H1 (cell line): Measurements from ENCODE around the gene FBXW10B. TPM values are rescaled to one million over a fixed set of nuclear protein-coding genes. Genes with fewer than 3 reads are reported as not detected.

ENCODE experiments used
- CTCF ChIA-PET: fragments of 300-600 bp; sonication (Branson Sonifier 250); formaldehyde crosslinking; loops from one replicate; lab custom pipeline; 2021; ENCODE audit not compliant: partially characterized antibody; lab: Charles Lee
- POLR2A ChIA-PET: fragments of 300-600 bp; sonication (Branson Sonifier 250); formaldehyde crosslinking; loops from one replicate; lab custom pipeline; 2021; ENCODE audit warnings: inconsistent platforms; ENCODE audit not compliant: partially characterized antibody; lab: Charles Lee
- DNase-seq, 2 experiments: peaks; one replicate each; pipeline versions ENCODE4 v3.0.0 to v3.0.0-alpha.2; 2010 to 2022; ENCODE audit warnings: low spot score in 2 of 2, low read depth in 1 of 2, mixed read lengths in 1 of 2
- FAIRE-seq: peaks from 2 replicates; lab custom pipeline; 2011; peaks lifted over from hg19 to GRCh38; lab: Jason Lieb, UNC
- H2AFZ ChIP-seq: 2 replicates; pipeline ENCODE4 v1.8.1; 2012; ENCODE audit warnings: low read length, inconsistent platforms
- H2AK5ac ChIP-seq: 2 replicates; pipeline ENCODE4 v1.6.1; 2013; ENCODE audit warnings: low read depth, low read length
- H2BK120ac ChIP-seq: replicated peaks from 2 replicates; pipeline ENCODE3; 2013; ENCODE audit warnings: low read depth, low read length, inconsistent platforms
- H2BK12ac ChIP-seq: 2 replicates; pipeline ENCODE4 v1.6.1; 2013; ENCODE audit warnings: low read depth, low read length
- H2BK15ac ChIP-seq: 2 replicates; pipeline ENCODE4 v1.6.1; 2013; ENCODE audit warnings: low read length
- H2BK20ac ChIP-seq: 2 replicates; pipeline ENCODE4 v1.6.1; 2013; ENCODE audit warnings: low read length
- H2BK5ac ChIP-seq: 2 replicates; pipeline ENCODE4 v1.6.1; 2013; ENCODE audit warnings: low read depth, low read length
- H3K14ac ChIP-seq: 2 replicates; pipeline ENCODE4 v1.6.1; 2013; ENCODE audit warnings: inconsistent platforms; ENCODE audit not compliant: insufficient read length
- H3K18ac ChIP-seq: 2 replicates; pipeline ENCODE4 v1.6.1; 2013; ENCODE audit warnings: low read length; ENCODE audit errors: extremely low read depth
- H3K23ac ChIP-seq: 2 replicates; pipeline ENCODE4 v1.6.1; 2013; ENCODE audit warnings: inconsistent platforms; ENCODE audit not compliant: insufficient read length
- H3K23me2 ChIP-seq: 2 replicates; pipeline ENCODE4 v1.6.1; 2013; ENCODE audit warnings: low read depth, low read length
- H3K27ac ChIP-seq: 2 replicates; pipeline ENCODE4 v1.6.1; 2011; ENCODE audit warnings: low read depth, low read length, inconsistent platforms
- H3K27me3 ChIP-seq, 4 experiments: replicated peaks in 1 of 4; 1 replicate in 1 of 4; 2 replicates in 3 of 4; pipeline versions ENCODE4 v1.6.1 to v1.8.1; 2011 to 2013; ENCODE audit warnings: low read length in 3 of 4, mild to moderate bottlenecking in 3 of 4, inconsistent platforms in 2 of 4, mixed read lengths in 2 of 4, moderate library complexity in 1 of 4; ENCODE audit not compliant: control insufficient read depth in 3 of 4, insufficient read depth in 3 of 4; ENCODE audit errors: extremely low read depth in 1 of 4
- H3K36me3 ChIP-seq, 4 experiments: 2 replicates each; pipeline versions ENCODE4 v1.6.1 to v1.8.1; 2011 to 2013; ENCODE audit warnings: mild to moderate bottlenecking in 4 of 4, low read length in 3 of 4, moderate library complexity in 2 of 4, control low read depth in 1 of 4, inconsistent platforms in 1 of 4; ENCODE audit not compliant: insufficient read depth in 4 of 4, control insufficient read depth in 2 of 4
- H3K4ac ChIP-seq: replicated peaks from 2 replicates; pipeline ENCODE3; 2013; ENCODE audit warnings: low read length, low read depth, mixed read lengths, inconsistent platforms; ENCODE audit not compliant: insufficient read length
- H3K4me1 ChIP-seq, 4 experiments: replicated peaks in 1 of 4; 1 replicate in 1 of 4; 2 replicates in 3 of 4; pipeline versions ENCODE4 v1.6.1 to v1.8.1; 2011 to 2013; ENCODE audit warnings: low read length in 3 of 4, inconsistent platforms in 2 of 4, mixed read lengths in 1 of 4; ENCODE audit not compliant: insufficient read depth in 4 of 4, control insufficient read depth in 3 of 4
- H3K4me2 ChIP-seq, 2 experiments: 2 replicates each; pipeline versions ENCODE4 v1.6.1 to v1.8.1; 2011 to 2013; ENCODE audit warnings: low read depth in 2 of 2, low read length in 2 of 2, control low read depth in 1 of 2, inconsistent platforms in 1 of 2, mild to moderate bottlenecking in 1 of 2; ENCODE audit not compliant: insufficient read depth in 1 of 2
- H3K4me3 ChIP-seq, 4 experiments: fragments of 200-600, 300-600 bp in 1 of 4; sonication (generic), shearing (Covaris generic), sonication (Bioruptor Twin) in 1 of 4; 2 replicates each; pipeline versions ENCODE4 v1.5.1 to v1.8.1; 2011 to 2016; ENCODE audit warnings: low read length in 4 of 4, low read depth in 3 of 4, control low read depth in 2 of 4, inconsistent platforms in 2 of 4, mild to moderate bottlenecking in 2 of 4, mixed read lengths in 1 of 4, moderate library complexity in 1 of 4; ENCODE audit not compliant: insufficient read depth in 2 of 4; ENCODE audit errors: extremely low read depth in 1 of 4
- H3K56ac ChIP-seq: replicated peaks from 2 replicates; pipeline ENCODE3; 2013; ENCODE audit warnings: low read depth, mild to moderate bottlenecking, mixed read lengths, low read length, inconsistent platforms; ENCODE audit not compliant: insufficient read length
- H3K79me1 ChIP-seq: 2 replicates; pipeline ENCODE4 v1.6.1; 2013; ENCODE audit warnings: low read depth, low read length, control low read depth
- H3K79me2 ChIP-seq, 2 experiments: 2 replicates each; pipeline versions ENCODE4 v1.6.1 to v1.8.1; 2012 to 2013; ENCODE audit warnings: low read length in 2 of 2, mild to moderate bottlenecking in 2 of 2, inconsistent platforms in 1 of 2; ENCODE audit not compliant: insufficient read depth in 2 of 2, control insufficient read depth in 1 of 2
- H3K9ac ChIP-seq, 4 experiments: replicated peaks in 1 of 4; 1 replicate in 1 of 4; 2 replicates in 3 of 4; pipeline versions ENCODE4 v1.6.1 to v1.8.1; 2011 to 2013; ENCODE audit warnings: low read depth in 3 of 4, low read length in 3 of 4, control low read depth in 2 of 4, mild to moderate bottlenecking in 2 of 4, moderate library complexity in 2 of 4, inconsistent platforms in 1 of 4; ENCODE audit errors: extremely low read depth in 1 of 4
- H3K9me3 ChIP-seq, 2 experiments: 2 replicates each; pipeline versions ENCODE4 v1.6.1 to v1.8.1; 2012 to 2013; ENCODE audit warnings: mild to moderate bottlenecking in 2 of 2, moderate library complexity in 2 of 2, control low read depth in 1 of 2, inconsistent platforms in 1 of 2, low read depth in 1 of 2, low read length in 1 of 2, mixed read lengths in 1 of 2; ENCODE audit not compliant: insufficient read depth in 2 of 2
- H4K20me1 ChIP-seq, 2 experiments: replicated peaks in 1 of 2; 2 replicates each; pipeline versions ENCODE3 to v1.8.1; 2011 to 2013; ENCODE audit warnings: inconsistent platforms in 2 of 2, low read length in 2 of 2, mild to moderate bottlenecking in 1 of 2; ENCODE audit not compliant: insufficient read depth in 2 of 2, control insufficient read depth in 1 of 2
- H4K5ac ChIP-seq: 2 replicates; pipeline ENCODE4 v1.6.1; 2013; ENCODE audit warnings: low read length, low read depth, mixed read lengths, inconsistent platforms; ENCODE audit not compliant: insufficient read length
- H4K8ac ChIP-seq: 2 replicates; pipeline ENCODE4 v1.8.0; 2013; ENCODE audit warnings: mild to moderate bottlenecking, moderate library complexity, low read length, inconsistent platforms; ENCODE audit not compliant: insufficient read depth; ENCODE audit errors: extremely low read depth
- H4K91ac ChIP-seq: replicated peaks from 2 replicates; pipeline ENCODE3; 2013; ENCODE audit warnings: low read length, mixed read lengths, inconsistent platforms; ENCODE audit not compliant: insufficient read length
- ASH2L ChIP-seq: fragments of 200-600, 300-600 bp; sonication (generic); IDR thresholded peaks from one replicate; pipeline ENCODE4 v1.7.1; 2017; ENCODE audit warnings: low read length
- BCL11A ChIP-seq, 2 experiments: IDR thresholded peaks; one replicate each; pipeline ENCODE4 v1.6.1; 2011; ENCODE audit warnings: low read depth in 2 of 2, low read length in 2 of 2, mild to moderate bottlenecking in 2 of 2
- CEBPB ChIP-seq: IDR thresholded peaks from 2 replicates; pipeline ENCODE4 v1.6.1; 2012; ENCODE audit warnings: low read depth, low read length
- EP300 ChIP-seq, 2 experiments: IDR thresholded peaks; 1 replicate in 1 of 2; 2 replicates in 1 of 2; pipeline ENCODE4 v1.6.1; 2011 to 2012; ENCODE audit warnings: low read depth in 2 of 2, low read length in 2 of 2, mild to moderate bottlenecking in 2 of 2, borderline replicate concordance in 1 of 2, inconsistent platforms in 1 of 2, moderate library complexity in 1 of 2
- HDAC6 ChIP-seq: IDR thresholded peaks from one replicate; pipeline ENCODE4 v1.7.1; 2012; ENCODE audit warnings: low read depth, mild to moderate bottlenecking, inconsistent platforms, low read length, moderate library complexity
- KDM5A ChIP-seq: fragments of 200-600 bp; IDR thresholded peaks from 2 replicates; pipeline ENCODE4 v1.7.1; 2012; ENCODE audit warnings: mild to moderate bottlenecking, low read length, inconsistent platforms, mixed read lengths
- RAD21 ChIP-seq, 2 experiments: IDR thresholded peaks in 1 of 2; conservative IDR thresholded peaks in 1 of 2; 2 replicates each; pipeline ENCODE4 v1.6.1; 2011; ENCODE audit warnings: low read depth in 2 of 2, low read length in 2 of 2, improper control_type of control experiment in 1 of 2, inconsistent platforms in 1 of 2, mild to moderate bottlenecking in 1 of 2, moderate library complexity in 1 of 2
- RBBP5 ChIP-seq: IDR thresholded peaks from 2 replicates; pipeline ENCODE4 v1.7.1; 2012; ENCODE audit warnings: low read depth, mild to moderate bottlenecking, inconsistent platforms, low read length, moderate library complexity, borderline replicate concordance
- SIRT6 ChIP-seq: IDR thresholded peaks from one replicate; pipeline ENCODE4 v1.7.1; 2012; ENCODE audit warnings: low read length, inconsistent platforms
- TBP ChIP-seq: IDR thresholded peaks from 2 replicates; pipeline ENCODE4 v1.6.1; 2011; ENCODE audit warnings: low read depth, low read length, improper control_type of control experiment
- TEAD4 ChIP-seq: IDR thresholded peaks from 2 replicates; pipeline ENCODE4 v1.6.1; 2012; ENCODE audit warnings: low read depth, low read length, inconsistent platforms, mixed read lengths
- WGBS, 2 experiments: shearing (Covaris generic) in 1 of 2; methylation state at CpG; one replicate each; pipeline versions ENCODE4 v1.1.6 to v1.1.7; 2013 to 2015; ENCODE audit warnings: low lambda C conversion rate in 2 of 2, mixed read lengths in 2 of 2, inconsistent platforms in 1 of 2, low coverage in 1 of 2, missing lambda C conversion rate in 1 of 2; ENCODE audit not compliant: insufficient replicate concordance in 2 of 2, insufficient coverage in 1 of 2, insufficient read length in 1 of 2; ENCODE audit errors: extremely low coverage in 1 of 2, missing lambda C conversion rate in 1 of 2; 5-methylcytosine and 5-hydroxymethylcytosine counted together
- polyA plus RNA-seq, 7 experiments: library from polyadenylated mRNA; depleted of rRNA in 3 of 7; stranded (reverse) in 5 of 7; unstranded in 2 of 7; fragments of >200 nt in 5 of 7; fragments of 200-250 nt in 2 of 7; gene quantifications; 1 replicate in 5 of 7; 2 replicates in 1 of 7; 4 replicates in 1 of 7; pipeline versions ENCODE4 v1.2.1 to v1.2.3, GENCODE V29; 2011 to 2013; ENCODE audit warnings: missing spikeins in 2 of 7, mixed read lengths in 2 of 7
- total RNA-seq: library from RNA; stranded (reverse); fragmentation: NEBNext Ultra II Directional; extraction: Animal tissue kit (Norgen Biotek cat#: 25700); gene quantifications from 2 replicates; pipeline ENCODE4 v1.2.1, GENCODE V29; 2021
- TF ChIP-seq, protein P1 (sequence below): IDR thresholded peaks from 2 replicates; pipeline ENCODE4 v1.6.1; 2012; ENCODE audit warnings: inconsistent platforms

Gene FBXW10B
- total and polyA plus RNA-seq, 2 of the 8 experiments (the other 6 are each of a cell fraction or from before 2014, with no cell fraction given) = 0.14 TPM; not detected in 1

DNA sequence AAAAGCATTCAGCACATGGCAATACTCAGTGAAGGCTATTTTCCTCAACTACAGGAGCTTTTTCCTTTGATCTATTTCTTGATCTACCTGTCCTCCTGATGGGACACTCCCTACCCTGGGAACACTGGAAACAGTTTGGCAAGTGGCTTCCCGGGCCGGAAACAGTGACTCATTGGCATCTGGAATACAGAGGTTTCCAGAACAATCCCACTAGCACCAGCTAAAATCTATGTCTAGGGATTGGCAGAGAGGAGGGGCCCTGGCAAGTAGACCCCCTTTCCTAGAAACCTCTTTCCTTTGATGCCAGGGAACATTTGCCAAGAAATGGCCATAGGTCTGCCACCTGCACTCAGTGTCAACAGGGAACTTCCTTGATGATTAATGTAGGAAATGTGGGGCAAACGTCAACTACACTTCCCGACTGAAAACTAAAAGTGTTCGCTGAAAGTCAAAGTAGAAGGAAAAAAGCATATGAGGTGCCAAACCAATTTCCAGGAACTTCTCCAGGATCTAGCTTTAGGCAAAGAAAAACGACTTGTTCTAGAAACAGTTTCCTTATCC lies 30.4 kb upstream of the FBXW10B start:
- POLR2A ChIA-PET = interaction anchor here (1.2 to 1.7 kb wide), 3 partner anchors 9 to 317 kb away, joined by 3 to 5 read pairs (median 3); no protein-coding TSS in a partner anchor
- 91% methylated on average over 6 of the region's 6 CpGs; no CpG with 5 or more reads in 1 of the 2 experiments for WGBS, 2 experiments
- DNase-seq (no peak), FAIRE-seq (no peak)
- no peak overlapping the region for H3K9ac ChIP-seq
- H2BK15ac ChIP-seq = no peak overlapping the region
- no peak overlapping the region for H3K4ac ChIP-seq
- no peak overlapping the region for H2AK5ac ChIP-seq
- H3K9me3 ChIP-seq = no peaks in the 10 kb centered on the region
- no peaks in the 10 kb centered on the region for H3K23me2 ChIP-seq
- no peak overlapping the region for H3K14ac ChIP-seq
- H3K56ac ChIP-seq = no peak overlapping the region
- no peak overlapping the region for H4K91ac ChIP-seq
- H3K18ac ChIP-seq = no peak overlapping the region
- no peak overlapping the region for H3K23ac ChIP-seq
- H4K8ac ChIP-seq = no peak overlapping the region
- no peaks in the 10 kb centered on the region; a peak in 1 of 8 replicates for H3K36me3 ChIP-seq
- no peak overlapping the region for H2BK20ac ChIP-seq
- H2AFZ ChIP-seq = no peak overlapping the region
- no peaks in the 10 kb centered on the region for H3K79me1 ChIP-seq
- no peak overlapping the region for H3K27ac ChIP-seq
- H3K27me3 ChIP-seq = no peaks in the 10 kb centered on the region
- H2BK12ac ChIP-seq = no peak overlapping the region
- H3K4me3 ChIP-seq = no peak overlapping the region
- CTCF ChIA-PET = interaction anchor here (0.6 to 2.4 kb wide), 2 partner anchors 11 to 750 kb away, joined by 3 to 8 read pairs; no protein-coding TSS in a partner anchor
- H3K4me2 ChIP-seq = no peak overlapping the region
- H3K4me1 ChIP-seq = peaks cover 0 to 19% (median 11%) of the 10 kb centered on the region in 4 experiments; a peak in 6 of 7 replicates
- H3K79me2 ChIP-seq = no peaks in the 10 kb centered on the region
- no peak overlapping the region for H2BK120ac ChIP-seq
- TF ChIP-seq CEBPB = no peak
- no peak for TF ChIP-seq RAD21 (IDR thresholded peaks at IDR 0.05 in 1 of 2, conservative IDR thresholded peaks at IDR 0.05 in 1 of 2; ENCODE audit: low read depth in 2 of 2, low read length in 2 of 2)
- TF ChIP-seq RBBP5 = no peak
- TF ChIP-seq EP300 (IDR thresholded peaks at IDR 0.05; ENCODE audit: borderline replicate concordance in 1 of 2, low read depth in 2 of 2, low read length in 2 of 2) = no peak
- TF ChIP-seq, protein P1, sequence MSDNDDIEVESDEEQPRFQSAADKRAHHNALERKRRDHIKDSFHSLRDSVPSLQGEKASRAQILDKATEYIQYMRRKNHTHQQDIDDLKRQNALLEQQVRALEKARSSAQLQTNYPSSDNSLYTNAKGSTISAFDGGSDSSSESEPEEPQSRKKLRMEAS = no peak
- no peak for TF ChIP-seq BCL11A (IDR thresholded peaks at IDR 0.05; ENCODE audit: low read depth in 2 of 2, low read length in 2 of 2)
- no peak for TF ChIP-seq ASH2L
- no peak for TF ChIP-seq KDM5A
- TF ChIP-seq TBP = no peak
- no peak for TF ChIP-seq SIRT6
- TF ChIP-seq TEAD4 = no peak
- TF ChIP-seq HDAC6 = no peak
- H4K5ac ChIP-seq = no peak overlapping the region
- H2BK5ac ChIP-seq = no peak overlapping the region
- H4K20me1 ChIP-seq = no peaks in the 10 kb centered on the region
